HEK293 (cell line): Measurements from ENCODE around the gene TMEM234.
A peak's percentile ranks its signal among the peaks of the same experiment; 100 is the strongest.

Experiments used
- KLF10 ChIP-seq: fragments of 450-650 bp; IDR thresholded peaks from 2 replicates; pipeline ENCODE4 v1.5.1; 2018; ENCODE audit warnings: missing biosample characterization, mild to moderate bottlenecking, missing genetic modification characterization
- PATZ1 ChIP-seq: fragments of 450-650 bp; formaldehyde crosslinking; IDR thresholded peaks from 2 replicates; pipeline ENCODE4 v1.5.1; 2016; ENCODE audit warnings: missing biosample characterization, missing genetic modification characterization
- REPIN1 ChIP-seq: fragments of 450-650 bp; formaldehyde crosslinking; IDR thresholded peaks from 2 replicates; pipeline ENCODE4 v1.5.1; 2017; ENCODE audit warnings: missing biosample characterization, missing genetic modification characterization, low read depth
- REST ChIP-seq: fragments of 450-650 bp; formaldehyde crosslinking; IDR thresholded peaks from 2 replicates; pipeline ENCODE4 v1.5.1; 2016; ENCODE audit warnings: missing biosample characterization, missing genetic modification characterization
- SALL2 ChIP-seq: fragments of 450-650 bp; formaldehyde crosslinking; IDR thresholded peaks from 2 replicates; pipeline ENCODE4 v1.5.0; 2017; ENCODE audit warnings: missing biosample characterization, mild to moderate bottlenecking, missing genetic modification characterization, borderline replicate concordance
- TRIM28 ChIP-seq: IDR thresholded peaks from 2 replicates; pipeline ENCODE4 v1.6.1; 2011; ENCODE audit warnings: low read length, control low read depth, borderline replicate concordance
- ZBTB49 ChIP-seq: fragments of 450-650 bp; formaldehyde crosslinking; IDR thresholded peaks from 2 replicates; pipeline ENCODE4 v1.5.1; 2016; ENCODE audit warnings: missing biosample characterization, missing genetic modification characterization, low read depth
- ZBTB8A ChIP-seq: fragments of 450-650 bp; formaldehyde crosslinking; IDR thresholded peaks from 2 replicates; pipeline ENCODE4 v1.5.1; 2016; ENCODE audit warnings: missing biosample characterization, missing genetic modification characterization
- ZFP69B ChIP-seq: fragments of 450-650 bp; formaldehyde crosslinking; IDR thresholded peaks from 2 replicates; pipeline ENCODE4 v1.5.1; 2016; ENCODE audit warnings: missing biosample characterization, missing genetic modification characterization
- ZNF114 ChIP-seq: fragments of 450-650 bp; formaldehyde crosslinking; IDR thresholded peaks from 2 replicates; pipeline ENCODE4 v1.5.0; 2017; ENCODE audit warnings: missing biosample characterization, missing genetic modification characterization
- ZNF169 ChIP-seq: fragments of 450-650 bp; formaldehyde crosslinking; IDR thresholded peaks from 2 replicates; pipeline ENCODE4 v1.5.1; 2016; ENCODE audit warnings: missing biosample characterization, missing genetic modification characterization
- ZNF174 ChIP-seq: fragments of 450-650 bp; formaldehyde crosslinking; IDR thresholded peaks from 2 replicates; pipeline ENCODE4 v1.5.0; 2017; ENCODE audit warnings: missing biosample characterization, mild to moderate bottlenecking, missing genetic modification characterization
- ZNF18 ChIP-seq: fragments of 450-650 bp; formaldehyde crosslinking; IDR thresholded peaks from 2 replicates; pipeline ENCODE4 v1.5.1; 2016; ENCODE audit warnings: missing biosample characterization, missing genetic modification characterization
- ZNF211 ChIP-seq: fragments of 450-650 bp; formaldehyde crosslinking; IDR thresholded peaks from 2 replicates; pipeline ENCODE4 v1.5.1; 2016; ENCODE audit warnings: low read depth, missing biosample characterization, missing genetic modification characterization
- ZNF223 ChIP-seq: fragments of 450-650 bp; formaldehyde crosslinking; IDR thresholded peaks from 2 replicates; pipeline ENCODE4 v1.5.1; 2016; ENCODE audit warnings: missing biosample characterization, missing genetic modification characterization
- ZNF311 ChIP-seq: fragments of 450-650 bp; formaldehyde crosslinking; IDR thresholded peaks from 2 replicates; pipeline ENCODE4 v1.5.1; 2017; ENCODE audit warnings: missing biosample characterization, missing genetic modification characterization, borderline replicate concordance
- ZNF350 ChIP-seq: fragments of 450-650 bp; formaldehyde crosslinking; IDR thresholded peaks from 2 replicates; pipeline ENCODE4 v1.5.0; 2017; ENCODE audit warnings: missing biosample characterization, mild to moderate bottlenecking, missing genetic modification characterization
- ZNF426 ChIP-seq: fragments of 450-650 bp; formaldehyde crosslinking; IDR thresholded peaks from 2 replicates; pipeline ENCODE4 v1.5.1; 2017; ENCODE audit warnings: missing biosample characterization, missing genetic modification characterization, mild to moderate bottlenecking, inconsistent platforms, moderate library complexity
- ZNF48 ChIP-seq: fragments of 450-650 bp; formaldehyde crosslinking; IDR thresholded peaks from 2 replicates; pipeline ENCODE4 v1.5.1; 2016; ENCODE audit warnings: missing biosample characterization, missing genetic modification characterization
- ZNF513 ChIP-seq: fragments of 450-650 bp; IDR thresholded peaks from 2 replicates; pipeline ENCODE4 v1.5.1; 2018; ENCODE audit warnings: missing biosample characterization, missing genetic modification characterization
- ZNF561 ChIP-seq: fragments of 450-650 bp; IDR thresholded peaks from 2 replicates; pipeline ENCODE4 v1.5.1; 2018; ENCODE audit warnings: missing biosample characterization, missing genetic modification characterization, borderline replicate concordance
- ZNF580 ChIP-seq: fragments of 450-650 bp; formaldehyde crosslinking; IDR thresholded peaks from 2 replicates; pipeline ENCODE4 v1.5.1; 2016; ENCODE audit warnings: missing biosample characterization, missing genetic modification characterization
- ZNF707 ChIP-seq: fragments of 450-650 bp; formaldehyde crosslinking; IDR thresholded peaks from 2 replicates; pipeline ENCODE4 v1.5.1; 2016; ENCODE audit warnings: missing biosample characterization, missing genetic modification characterization
- ZNF776 ChIP-seq: fragments of 450-650 bp; formaldehyde crosslinking; IDR thresholded peaks from 2 replicates; pipeline ENCODE4 v1.5.0; 2017; ENCODE audit warnings: missing biosample characterization, missing genetic modification characterization, borderline replicate concordance
- ZNF843 ChIP-seq: fragments of 450-650 bp; formaldehyde crosslinking; IDR thresholded peaks from 2 replicates; pipeline ENCODE4 v1.5.1; 2016; ENCODE audit warnings: missing biosample characterization, missing genetic modification characterization
- ZSCAN4 ChIP-seq: fragments of 450-650 bp; formaldehyde crosslinking; IDR thresholded peaks from 2 replicates; pipeline ENCODE4 v1.5.1; 2017; ENCODE audit warnings: missing biosample characterization, missing genetic modification characterization
- ZXDB ChIP-seq: fragments of 450-650 bp; formaldehyde crosslinking; IDR thresholded peaks from 2 replicates; pipeline ENCODE4 v1.5.1; 2016; ENCODE audit warnings: missing biosample characterization, missing genetic modification characterization

Gene TMEM234

GRCh38 chr1:32179443-32180185 lies 42.5 kb downstream of the TMEM234 start, which contains the start of gene TXLNA (continued):
- TF ChIP-seq ZNF18 (tag by site-specific recombination) (no peak), ZNF174 (tag by site-specific recombination) (no peak), ZNF114 (no peak), ZNF169 (tag by site-specific recombination) (no peak), SALL2 (no peak), ZNF561 (no peak; the same call in 1 of the 2 replicates), ZNF426 (tag by site-specific recombination) (no peak), ZNF843 (tag by site-specific recombination) (0 out of 2 replicates have a peak, but pooled peaks have one; percentile 52), ZNF223 (no peak), ZNF513 (tag by site-specific recombination) (no peak; the same call in 1 of the 2 replicates), ZBTB8A (tag by site-specific recombination) (peak; percentile 59), TRIM28 (no peak), ZXDB (tag by site-specific recombination) (peak; percentile 98), ZNF776 (no peak), ZNF707 (tag by site-specific recombination) (no peak), KLF10 (peak; percentile 60; the same call in 1 of the 2 replicates), ZFP69B (tag by site-specific recombination) (no peak), ZNF580 (tag by site-specific recombination) (no peak), ZBTB49 (no peak), ZNF311 (tag by site-specific recombination) (no peak), REPIN1 (tag by site-specific recombination) (no peak), ZNF211 (tag by site-specific recombination) (no peak), REST (no peak), ZSCAN4 (tag by site-specific recombination) (no peak), PATZ1 (tag by site-specific recombination) (peak; percentile 79), ZNF350 (no peak), ZNF48 (tag by site-specific recombination) (no peak)
